Measurements from ENCODE around the gene LYAR.
A peak's percentile ranks its signal among the peaks of the same experiment; 100 is the strongest.

LYAR gene

GRCh38 chr4:4296283-4296846, 6.4 kb upstream of the LYAR start:
- TF ChIP-seq CTCF (IDR thresholded peaks at IDR 0.05; ENCODE audit: low read depth, low read length): no peak
- no peak overlapping the region for H3K4me3 ChIP-seq (ENCODE audit: low read depth, low read length)

DNA sequence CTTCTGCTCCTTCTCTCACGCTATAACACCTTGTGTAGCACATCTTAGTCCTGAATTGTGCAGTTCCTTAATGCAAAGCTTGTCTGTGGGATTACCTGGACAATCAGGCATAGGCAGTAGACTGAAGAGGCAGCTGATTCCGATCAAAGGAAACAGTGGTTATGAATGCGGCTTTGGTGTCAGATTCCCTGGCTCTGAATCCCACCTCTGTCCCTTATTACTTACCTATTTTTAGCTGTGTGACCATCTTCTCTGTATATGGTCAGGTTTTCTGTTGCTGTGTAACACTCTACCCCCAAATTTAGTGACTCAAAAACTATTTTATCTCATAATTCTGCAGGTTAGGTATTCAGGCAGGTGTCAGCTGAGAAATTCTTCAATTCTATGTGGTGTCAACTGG, 3.3 kb upstream of the LYAR start:
- no peak overlapping the region for H3K4me3 ChIP-seq (ENCODE audit: low read depth, low read length)
- no peak for TF ChIP-seq CTCF (IDR thresholded peaks at IDR 0.05; ENCODE audit: low read depth, low read length)

DNA sequence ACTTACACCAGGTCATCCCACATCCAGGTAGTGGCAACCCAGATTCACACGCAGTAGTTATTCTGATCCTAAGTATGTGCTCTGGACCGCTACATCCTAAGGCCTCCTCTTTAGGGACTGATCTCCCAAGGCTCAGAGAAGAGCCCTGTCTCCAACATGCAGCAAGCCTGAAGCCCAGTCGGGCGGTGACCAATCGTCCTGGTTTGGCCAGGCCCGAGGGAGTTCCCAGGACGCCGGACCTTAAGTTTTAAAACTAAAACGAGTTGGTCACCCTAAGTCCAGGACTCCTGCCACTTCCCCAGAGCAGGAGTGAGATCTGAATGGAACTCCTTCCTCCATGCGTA, 385 bp downstream of the LYAR start:
- no peak for TF ChIP-seq CTCF (IDR thresholded peaks at IDR 0.05; ENCODE audit: low read depth, low read length)
- H3K4me3 ChIP-seq (ENCODE audit: low read depth, low read length): peak overlapping the region; percentile 65

- H3K4me3 ChIP-seq (ENCODE audit: low read depth, low read length): peak overlapping the region; percentile 65
- no peak for TF ChIP-seq CTCF (IDR thresholded peaks at IDR 0.05; ENCODE audit: low read depth, low read length)
Observed at GRCh38 chr4:4289055-4289454, 899 bp downstream of the LYAR start.

- no peak for TF ChIP-seq CTCF (IDR thresholded peaks at IDR 0.05; ENCODE audit: low read depth, low read length)
- H3K4me3 ChIP-seq (ENCODE audit: low read depth, low read length): no peak overlapping the region
Observed at GRCh38 chr4:4288098-4288497, 1.9 kb downstream of the LYAR start.

DNA sequence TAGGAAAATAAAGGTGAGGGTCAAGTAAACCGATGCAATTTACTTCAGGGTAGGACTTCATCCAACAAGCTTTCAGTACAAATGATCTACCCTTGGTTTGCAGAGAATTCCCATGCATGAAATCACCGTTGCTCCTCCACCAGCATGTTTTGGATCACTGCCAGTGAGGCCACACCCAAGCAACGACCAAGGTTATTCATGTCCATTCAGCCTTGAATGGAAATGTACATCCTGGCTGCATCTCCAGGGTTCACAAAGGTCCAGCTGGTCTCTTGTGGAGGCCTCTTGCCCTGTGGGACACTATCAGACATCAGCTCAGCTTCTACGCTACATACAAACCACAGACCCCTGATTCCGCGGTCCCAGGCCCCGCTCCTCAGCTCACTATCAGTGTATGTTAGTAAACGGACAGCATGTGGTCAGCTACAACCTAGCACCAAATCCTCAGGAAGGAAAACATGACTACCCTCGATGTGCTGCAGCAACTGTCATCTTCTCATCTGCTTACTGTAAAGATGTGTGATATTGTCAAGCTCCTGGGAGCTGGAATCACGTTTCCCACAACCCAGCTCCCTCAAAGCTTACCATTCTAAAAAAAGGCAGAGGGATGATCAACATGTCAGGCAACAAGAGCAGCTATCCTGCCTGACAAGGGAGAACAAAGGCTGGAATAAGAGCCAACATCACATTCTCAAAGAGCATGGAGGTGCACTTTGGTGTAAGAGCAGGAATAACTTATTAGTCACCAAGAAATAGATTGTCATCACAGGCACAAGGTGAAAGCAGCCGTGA, 4.9 kb downstream of the LYAR start:
- H3K4me3 ChIP-seq (ENCODE audit: low read depth, low read length): no peak overlapping the region
- TF ChIP-seq CTCF (IDR thresholded peaks at IDR 0.05; ENCODE audit: low read depth, low read length): no peak

DNA sequence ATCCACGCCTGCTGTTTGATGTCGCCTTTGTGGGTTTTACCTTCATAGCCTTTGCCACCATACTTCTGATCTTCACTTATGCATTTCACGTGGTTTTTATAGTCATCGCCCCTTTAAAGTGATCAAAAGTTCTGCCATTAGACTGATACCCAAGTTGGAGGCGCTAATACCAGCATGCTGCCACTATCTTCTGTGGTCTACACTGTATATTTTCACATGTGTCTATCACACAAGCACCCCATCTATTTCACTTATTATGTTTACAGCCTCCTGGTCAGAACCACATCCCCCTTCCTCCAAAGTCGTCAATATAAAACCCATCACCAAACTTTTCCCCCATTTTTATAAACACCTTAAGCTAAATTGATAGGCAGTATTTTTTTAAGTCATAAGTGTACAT, 8.2 kb downstream of the LYAR start:
- no peak overlapping the region for H3K4me3 ChIP-seq (ENCODE audit: low read depth, low read length)
- TF ChIP-seq CTCF (IDR thresholded peaks at IDR 0.05; ENCODE audit: low read depth, low read length): no peak
